WTC11 (cell line): ENCODE data around the gene KLRB1.

Source experiments
- ETV6 ChIP-seq: sonication (generic); formaldehyde crosslinking; IDR thresholded peaks from 2 replicates; pipeline ENCODE4 v1.8.1; 2022; ENCODE audit warnings: mild to moderate bottlenecking, missing genetic modification reagents
- SMAD3 ChIP-seq: sonication (generic); formaldehyde crosslinking; IDR thresholded peaks from 2 replicates; pipeline ENCODE4 v1.8.0; 2022; ENCODE audit warnings: missing genetic modification reagents, mild to moderate bottlenecking, borderline replicate concordance
- SMAD4 ChIP-seq: sonication (generic); formaldehyde crosslinking; IDR thresholded peaks from 2 replicates; pipeline ENCODE4 v1.8.0; 2022; ENCODE audit warnings: mild to moderate bottlenecking, missing genetic modification reagents
- SP1 ChIP-seq: sonication (generic); formaldehyde crosslinking; conservative IDR thresholded peaks from 2 replicates; pipeline ENCODE4 v1.8.1; 2022; ENCODE audit warnings: missing genetic modification reagents
- TF ChIP-seq, protein P1 (sequence below): fragments of 200-600 bp; IDR thresholded peaks from 2 replicates; pipeline ENCODE4 v1.8.0; 2022; ENCODE audit warnings: antibody characterized with exemption
- TF ChIP-seq, protein P2 (sequence below): sonication (generic); formaldehyde crosslinking; conservative IDR thresholded peaks from 2 replicates; pipeline ENCODE4 v1.8.1; 2022; ENCODE audit warnings: mild to moderate bottlenecking, missing genetic modification reagents
- TF ChIP-seq, protein P3 (sequence below): sonication (generic); formaldehyde crosslinking; IDR thresholded peaks from 2 replicates; pipeline ENCODE4 v1.8.1; 2022; ENCODE audit warnings: low read depth, missing genetic modification reagents, borderline replicate concordance
- TF ChIP-seq, protein P4 (sequence below): sonication (generic); formaldehyde crosslinking; IDR thresholded peaks from 2 replicates; pipeline ENCODE4 v1.8.0; 2022; ENCODE audit warnings: mild to moderate bottlenecking, missing genetic modification reagents
- TF ChIP-seq, protein P5 (sequence below): sonication (generic); formaldehyde crosslinking; IDR thresholded peaks from 2 replicates; pipeline ENCODE4 v1.8.0; 2022; ENCODE audit warnings: mild to moderate bottlenecking, missing genetic modification reagents

DNA sequence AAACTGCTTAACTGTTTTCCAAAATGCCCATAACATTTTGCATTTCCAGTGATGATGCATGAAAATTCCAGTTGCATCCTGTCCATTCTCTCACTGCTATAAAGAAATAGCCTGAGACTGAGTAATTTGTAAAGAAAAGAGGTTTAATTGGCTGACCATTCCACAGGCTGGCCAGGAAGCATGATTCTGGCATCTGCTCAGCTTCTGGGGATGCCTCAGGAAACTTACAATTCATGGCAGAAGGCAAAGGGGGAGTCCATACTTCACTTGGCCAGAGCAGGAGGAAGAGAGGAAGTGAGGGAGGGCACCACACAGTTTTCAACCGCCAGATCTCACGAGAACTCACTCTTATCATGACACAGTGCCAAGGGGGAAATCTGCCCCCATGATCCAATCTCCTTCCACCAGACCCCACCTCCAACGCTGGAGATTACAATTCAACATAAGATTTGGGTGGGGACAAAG is 43.6 kb upstream of the KLRB1 start:
- TF ChIP-seq, protein P1, sequence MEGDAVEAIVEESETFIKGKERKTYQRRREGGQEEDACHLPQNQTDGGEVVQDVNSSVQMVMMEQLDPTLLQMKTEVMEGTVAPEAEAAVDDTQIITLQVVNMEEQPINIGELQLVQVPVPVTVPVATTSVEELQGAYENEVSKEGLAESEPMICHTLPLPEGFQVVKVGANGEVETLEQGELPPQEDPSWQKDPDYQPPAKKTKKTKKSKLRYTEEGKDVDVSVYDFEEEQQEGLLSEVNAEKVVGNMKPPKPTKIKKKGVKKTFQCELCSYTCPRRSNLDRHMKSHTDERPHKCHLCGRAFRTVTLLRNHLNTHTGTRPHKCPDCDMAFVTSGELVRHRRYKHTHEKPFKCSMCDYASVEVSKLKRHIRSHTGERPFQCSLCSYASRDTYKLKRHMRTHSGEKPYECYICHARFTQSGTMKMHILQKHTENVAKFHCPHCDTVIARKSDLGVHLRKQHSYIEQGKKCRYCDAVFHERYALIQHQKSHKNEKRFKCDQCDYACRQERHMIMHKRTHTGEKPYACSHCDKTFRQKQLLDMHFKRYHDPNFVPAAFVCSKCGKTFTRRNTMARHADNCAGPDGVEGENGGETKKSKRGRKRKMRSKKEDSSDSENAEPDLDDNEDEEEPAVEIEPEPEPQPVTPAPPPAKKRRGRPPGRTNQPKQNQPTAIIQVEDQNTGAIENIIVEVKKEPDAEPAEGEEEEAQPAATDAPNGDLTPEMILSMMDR = no peak
- TF ChIP-seq, protein P2, sequence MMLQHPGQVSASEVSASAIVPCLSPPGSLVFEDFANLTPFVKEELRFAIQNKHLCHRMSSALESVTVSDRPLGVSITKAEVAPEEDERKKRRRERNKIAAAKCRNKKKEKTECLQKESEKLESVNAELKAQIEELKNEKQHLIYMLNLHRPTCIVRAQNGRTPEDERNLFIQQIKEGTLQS (CRISPR knock-in tag) = no peak
- TF ChIP-seq, protein P3, sequence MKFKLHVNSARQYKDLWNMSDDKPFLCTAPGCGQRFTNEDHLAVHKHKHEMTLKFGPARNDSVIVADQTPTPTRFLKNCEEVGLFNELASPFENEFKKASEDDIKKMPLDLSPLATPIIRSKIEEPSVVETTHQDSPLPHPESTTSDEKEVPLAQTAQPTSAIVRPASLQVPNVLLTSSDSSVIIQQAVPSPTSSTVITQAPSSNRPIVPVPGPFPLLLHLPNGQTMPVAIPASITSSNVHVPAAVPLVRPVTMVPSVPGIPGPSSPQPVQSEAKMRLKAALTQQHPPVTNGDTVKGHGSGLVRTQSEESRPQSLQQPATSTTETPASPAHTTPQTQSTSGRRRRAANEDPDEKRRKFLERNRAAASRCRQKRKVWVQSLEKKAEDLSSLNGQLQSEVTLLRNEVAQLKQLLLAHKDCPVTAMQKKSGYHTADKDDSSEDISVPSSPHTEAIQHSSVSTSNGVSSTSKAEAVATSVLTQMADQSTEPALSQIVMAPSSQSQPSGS (CRISPR knock-in tag) = no peak
- TF ChIP-seq SP1 (CRISPR knock-in tag) (no peak), SMAD3 (CRISPR knock-in tag) (no peak), SMAD4 (CRISPR knock-in tag) (no peak), ETV6 (CRISPR knock-in tag) (no peak)
- TF ChIP-seq, protein P4, sequence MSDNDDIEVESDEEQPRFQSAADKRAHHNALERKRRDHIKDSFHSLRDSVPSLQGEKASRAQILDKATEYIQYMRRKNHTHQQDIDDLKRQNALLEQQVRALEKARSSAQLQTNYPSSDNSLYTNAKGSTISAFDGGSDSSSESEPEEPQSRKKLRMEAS (CRISPR knock-in tag) = no peak
- TF ChIP-seq, protein P5, sequence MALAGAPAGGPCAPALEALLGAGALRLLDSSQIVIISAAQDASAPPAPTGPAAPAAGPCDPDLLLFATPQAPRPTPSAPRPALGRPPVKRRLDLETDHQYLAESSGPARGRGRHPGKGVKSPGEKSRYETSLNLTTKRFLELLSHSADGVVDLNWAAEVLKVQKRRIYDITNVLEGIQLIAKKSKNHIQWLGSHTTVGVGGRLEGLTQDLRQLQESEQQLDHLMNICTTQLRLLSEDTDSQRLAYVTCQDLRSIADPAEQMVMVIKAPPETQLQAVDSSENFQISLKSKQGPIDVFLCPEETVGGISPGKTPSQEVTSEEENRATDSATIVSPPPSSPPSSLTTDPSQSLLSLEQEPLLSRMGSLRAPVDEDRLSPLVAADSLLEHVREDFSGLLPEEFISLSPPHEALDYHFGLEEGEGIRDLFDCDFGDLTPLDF (CRISPR knock-in tag) = no peak
